ENCODE results near the gene ZNF490.
"Not testable (repeated sequence)": the region's sequence is repeated elsewhere in the genome, so short reads cannot be mapped to it uniquely, and the experiment has no call there.

The ZNF490 gene

GRCh38 chr19:12621253-12622024, 10.8 kb upstream of the ZNF490 start:
- DNase-seq, result not testable (repeated sequence)

GRCh38 chr19:12617646-12618045, 7.0 kb upstream of the ZNF490 start:
- DNase-seq, result no peak

- DNase-seq, result peak; percentile 29
Observed at GRCh38 chr19:12611361-12611699, 717 bp upstream of the ZNF490 start.

- no peak for DNase-seq
Observed at GRCh38 chr19:12607631-12608030, 3.0 kb downstream of the ZNF490 start.

- DNase-seq, result no peak
Observed at GRCh38 chr19:12606796-12607195, 3.8 kb downstream of the ZNF490 start.

- no peak for DNase-seq
Observed at GRCh38 chr19:12603714-12604113, 6.9 kb downstream of the ZNF490 start.

GRCh38 chr19:12597594-12597993, 13.0 kb downstream of the ZNF490 start:
- DNase-seq, result no peak

GRCh38 chr19:12596927-12597548, 13.6 kb downstream of the ZNF490 start:
- DNase-seq, result no peak

- no peak for DNase-seq
Observed at GRCh38 chr19:12596485-12596884, 14.1 kb downstream of the ZNF490 start.

- no peak for DNase-seq
Observed at GRCh38 chr19:12581100-12581499, 29.5 kb downstream of the ZNF490 start.

- DNase-seq, result no peak
Observed at GRCh38 chr19:12580180-12580694, 30.4 kb downstream of the ZNF490 start.

- DNase-seq, result no peak
Observed at GRCh38 chr19:12578641-12579040, 32.0 kb downstream of the ZNF490 start.

GRCh38 chr19:12574036-12574435, 36.6 kb downstream of the ZNF490 start:
- DNase-seq, result no peak

- no peak for DNase-seq
Observed at GRCh38 chr19:12567951-12568350, 42.7 kb downstream of the ZNF490 start.

- DNase-seq, result not testable (repeated sequence)
Observed at GRCh38 chr19:12566380-12566779, 44.2 kb downstream of the ZNF490 start.

- DNase-seq, result peak; percentile 72
Observed at GRCh38 chr19:12564016-12564664, 46.5 kb downstream of the ZNF490 start.

GRCh38 chr19:12555456-12555930, 55.1 kb downstream of the ZNF490 start:
- no peak for DNase-seq

GRCh38 chr19:12551060-12551832, 59.4 kb downstream of the ZNF490 start, which contains the start of gene ZNF564:
Gene ZNF564 (minus strand): TSS chr19:12551482. CDS start chr19:12551332, 150 bp downstream.
- DNase-seq, result peak; percentile 75

- no peak for DNase-seq
Observed at GRCh38 chr19:12546903-12547302, 63.7 kb downstream of the ZNF490 start.

- DNase-seq, result no peak
Observed at GRCh38 chr19:12546068-12546467, 64.5 kb downstream of the ZNF490 start.

GRCh38 chr19:12545267-12545666, 65.3 kb downstream of the ZNF490 start:
- DNase-seq, result no peak

GRCh38 chr19:12544401-12544876, 66.2 kb downstream of the ZNF490 start:
- no peak for DNase-seq

GRCh38 chr19:12543855-12544254, 66.8 kb downstream of the ZNF490 start:
- DNase-seq, result no peak
